Esophagus (tissue), 2 donors: ENCODE data around the gene ADAM10. TPM values are rescaled to one million over a fixed set of nuclear protein-coding genes. Genes with fewer than 3 reads are reported as not detected.

Experiments used
- H3K27ac ChIP-seq, 2 donors: one replicate each; pipeline ENCODE4 v1.5.1; 2013; ENCODE audit warnings: low read depth in 2 of 2, mild to moderate bottlenecking in 2 of 2, inconsistent platforms in 1 of 2, low read length in 1 of 2, moderate library complexity in 1 of 2
- H3K27me3 ChIP-seq, 2 donors: one replicate each; pipeline ENCODE4 v1.6.1; 2013; ENCODE audit warnings: low read length in 2 of 2, control low read depth in 1 of 2, mild to moderate bottlenecking in 1 of 2; ENCODE audit not compliant: insufficient read depth in 2 of 2, control insufficient read depth in 1 of 2
- H3K36me3 ChIP-seq, 2 donors: one replicate each; pipeline ENCODE4 v1.6.1; 2013; ENCODE audit warnings: low read length in 1 of 2; ENCODE audit not compliant: control insufficient read depth in 2 of 2, insufficient read depth in 2 of 2
- H3K4me1 ChIP-seq, 2 donors: one replicate each; pipeline ENCODE4 v1.6.1; 2013; ENCODE audit warnings: low read length in 1 of 2; ENCODE audit not compliant: control insufficient read depth in 2 of 2, insufficient read depth in 2 of 2
- H3K4me3 ChIP-seq, 2 donors: one replicate each; pipeline ENCODE4 v1.5.1; 2013; ENCODE audit warnings: low read length in 2 of 2, mild to moderate bottlenecking in 2 of 2, low read depth in 1 of 2, moderate library complexity in 1 of 2
- H3K9me3 ChIP-seq, 2 donors: one replicate each; pipeline ENCODE4 v1.6.1; 2013; ENCODE audit warnings: mild to moderate bottlenecking in 2 of 2, low read depth in 1 of 2, low read length in 1 of 2, moderate library complexity in 1 of 2; ENCODE audit not compliant: control insufficient read depth in 2 of 2, insufficient read depth in 1 of 2
- WGBS, 2 donors: extraction: QIAGEN DNeasy Blood & Tissue Kit; methylation state at CpG; one replicate each; pipeline ENCODE4 v1.1.7; 2013; 5-methylcytosine and 5-hydroxymethylcytosine counted together
- polyA plus RNA-seq, 2 donors: library from polyadenylated mRNA; stranded (reverse); fragments of 200-250 nt; gene quantifications; one replicate each; pipeline ENCODE4 v1.2.3, GENCODE V29; 2013
- donor health status: healthy with polysubstance abuse.
- donor health status: Bipolar disorder and iron deficiency.

ADAM10 gene, protein sequence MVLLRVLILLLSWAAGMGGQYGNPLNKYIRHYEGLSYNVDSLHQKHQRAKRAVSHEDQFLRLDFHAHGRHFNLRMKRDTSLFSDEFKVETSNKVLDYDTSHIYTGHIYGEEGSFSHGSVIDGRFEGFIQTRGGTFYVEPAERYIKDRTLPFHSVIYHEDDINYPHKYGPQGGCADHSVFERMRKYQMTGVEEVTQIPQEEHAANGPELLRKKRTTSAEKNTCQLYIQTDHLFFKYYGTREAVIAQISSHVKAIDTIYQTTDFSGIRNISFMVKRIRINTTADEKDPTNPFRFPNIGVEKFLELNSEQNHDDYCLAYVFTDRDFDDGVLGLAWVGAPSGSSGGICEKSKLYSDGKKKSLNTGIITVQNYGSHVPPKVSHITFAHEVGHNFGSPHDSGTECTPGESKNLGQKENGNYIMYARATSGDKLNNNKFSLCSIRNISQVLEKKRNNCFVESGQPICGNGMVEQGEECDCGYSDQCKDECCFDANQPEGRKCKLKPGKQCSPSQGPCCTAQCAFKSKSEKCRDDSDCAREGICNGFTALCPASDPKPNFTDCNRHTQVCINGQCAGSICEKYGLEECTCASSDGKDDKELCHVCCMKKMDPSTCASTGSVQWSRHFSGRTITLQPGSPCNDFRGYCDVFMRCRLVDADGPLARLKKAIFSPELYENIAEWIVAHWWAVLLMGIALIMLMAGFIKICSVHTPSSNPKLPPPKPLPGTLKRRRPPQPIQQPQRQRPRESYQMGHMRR
- 10 to 100 TPM in 1 of 2 donors, 1 to 10 TPM in 1; 9.7 to 16.0 TPM for polyA plus RNA-seq

DNA sequence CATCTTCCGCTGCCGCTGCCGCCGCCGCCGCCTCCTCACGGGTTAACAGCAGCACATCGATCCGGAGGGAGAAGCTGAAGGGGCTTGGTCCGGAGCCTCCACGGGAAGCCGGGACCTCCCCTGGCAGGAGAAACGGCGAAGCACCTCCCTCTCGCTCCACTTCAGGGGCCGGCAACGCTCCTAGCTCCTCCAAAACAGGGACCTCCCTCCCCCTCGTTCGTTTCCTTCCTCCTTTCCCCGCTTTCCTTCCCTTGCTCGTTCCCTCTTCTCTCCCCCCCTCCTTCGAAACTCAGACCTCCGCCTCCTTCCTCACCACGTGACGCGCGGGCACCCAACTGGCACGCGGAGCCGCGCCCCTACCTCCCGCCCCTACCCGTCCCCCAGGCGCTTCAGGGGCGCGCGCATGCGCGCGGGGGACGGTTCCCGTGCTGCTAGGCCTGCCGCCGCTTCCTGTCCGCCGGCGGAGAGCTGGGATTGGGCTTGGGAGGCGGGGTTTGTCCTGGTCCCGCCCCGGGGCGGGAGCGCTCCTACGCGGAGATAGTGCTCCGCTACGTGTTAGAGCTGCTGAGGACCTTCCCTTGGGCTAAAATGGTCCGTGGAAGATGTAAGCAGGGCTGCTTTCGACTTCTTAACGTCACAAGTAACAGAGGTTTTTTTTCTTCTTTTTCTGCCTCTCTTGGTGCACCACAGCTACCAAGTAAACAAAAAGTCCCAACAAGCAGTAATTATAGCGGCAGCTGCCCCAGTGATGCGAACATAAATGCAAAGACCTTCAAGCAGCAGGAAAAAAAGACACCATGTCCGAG is at the start of gene ADAM10:
ADAM10 (minus strand) TSS at position 176 of the 806 bp plus-strand sequence; CDS start at position 3, 173 bp downstream.
- H3K4me3 ChIP-seq = peak within 1 kb of the TSS; percentile 79 to 84
- no peaks in the 10 kb centered on the region for H3K36me3 ChIP-seq
- H3K9me3 ChIP-seq = no peaks in the 10 kb centered on the region
- H3K27me3 ChIP-seq = no peaks in the 10 kb centered on the region
- H3K27ac ChIP-seq = peak within 1 kb of the TSS; percentile 99 to 100
- WGBS, 2 donors = 0 to 1% methylated on average over 61 to 62 of the region's 62 CpGs
- H3K4me1 ChIP-seq = no peaks in the 10 kb centered on the region

DNA sequence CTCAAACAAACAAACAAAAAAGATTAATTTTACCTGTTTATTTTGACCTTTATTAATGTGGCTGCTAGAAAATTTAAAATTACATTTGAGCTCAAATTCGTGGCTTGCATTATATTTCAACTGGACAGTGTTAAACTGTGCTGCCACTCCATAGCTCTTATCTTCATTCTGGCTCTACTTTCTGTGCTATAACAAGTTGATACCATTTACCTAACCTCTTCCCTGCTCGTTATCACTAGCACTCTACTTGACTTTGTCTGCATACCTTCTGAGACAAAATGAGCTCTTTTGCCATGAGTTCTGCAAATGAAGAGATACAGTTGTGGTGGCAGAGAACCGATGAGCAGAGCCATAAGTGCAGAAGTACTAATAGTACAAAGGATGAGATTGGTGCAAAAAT is 48.0 kb upstream of the ADAM10 start:
- H3K4me1 ChIP-seq = peaks cover 0 to 2% of the 10 kb centered on the region in 2 donors
- no peaks in the 10 kb centered on the region for H3K9me3 ChIP-seq
- H3K27ac ChIP-seq = no peak overlapping the region
- WGBS, 2 donors = 79 to 86% methylated on average over 3 of the region's 3 CpGs
- no peaks in the 10 kb centered on the region for H3K27me3 ChIP-seq
- H3K4me3 ChIP-seq = no peak overlapping the region
- no peaks in the 10 kb centered on the region for H3K36me3 ChIP-seq

DNA sequence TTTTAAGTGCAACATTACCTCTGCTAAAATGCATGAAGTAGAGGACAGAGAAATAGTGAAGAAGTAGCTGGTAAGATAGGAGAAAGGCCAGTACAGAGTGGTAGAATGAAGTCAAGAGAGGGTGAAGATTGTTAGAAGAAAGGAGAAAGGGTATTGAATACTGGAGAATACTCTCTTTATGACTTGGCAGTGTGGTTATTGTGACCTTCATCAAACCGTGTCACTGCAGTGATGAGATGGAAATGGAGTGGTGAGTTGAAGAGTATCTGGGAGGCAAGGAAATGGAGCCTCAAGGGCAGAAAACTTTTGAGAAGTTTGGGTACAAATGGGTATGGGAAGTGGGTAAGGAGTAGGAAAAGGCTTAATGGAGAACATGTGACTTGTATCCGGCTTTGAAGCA is 46.3 kb upstream of the ADAM10 start:
- WGBS, 2 donors = 74% methylated on average over 2 of the region's 2 CpGs
- Histone ChIP-seq H3K9me3 (no peaks in the 10 kb centered on the region), H3K27ac (no peak overlapping the region), H3K4me1 (peaks cover 0 to 2% of the 10 kb centered on the region in 2 donors), H3K36me3 (peaks cover 0 to 2% of the 10 kb centered on the region in 2 donors), H3K27me3 (no peaks in the 10 kb centered on the region), H3K4me3 (no peak overlapping the region)

DNA sequence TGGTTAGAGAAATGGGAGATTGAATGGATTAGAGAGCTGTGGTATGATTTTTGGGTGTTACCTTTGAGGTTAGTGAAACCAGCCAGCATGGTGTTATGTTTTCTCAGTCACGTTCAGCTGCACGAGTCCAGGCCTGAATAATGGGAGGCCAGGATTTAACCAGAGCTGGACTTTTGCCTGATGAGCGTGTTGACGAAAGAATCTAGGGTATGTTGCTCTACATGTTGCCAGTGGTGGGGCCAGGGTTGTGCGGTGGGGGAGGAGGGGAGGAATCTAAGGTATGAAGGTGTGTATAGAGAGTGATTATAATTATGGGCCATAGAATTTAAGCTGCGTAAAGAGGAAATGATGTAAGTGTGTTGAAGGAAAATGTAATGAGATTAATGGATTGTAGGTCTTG is 44.4 kb upstream of the ADAM10 start:
- H3K27ac ChIP-seq = peak overlapping the region in 1 of 2 donors; percentile 38
- WGBS, 2 donors = 45 to 56% methylated on average over 6 of the region's 6 CpGs

DNA sequence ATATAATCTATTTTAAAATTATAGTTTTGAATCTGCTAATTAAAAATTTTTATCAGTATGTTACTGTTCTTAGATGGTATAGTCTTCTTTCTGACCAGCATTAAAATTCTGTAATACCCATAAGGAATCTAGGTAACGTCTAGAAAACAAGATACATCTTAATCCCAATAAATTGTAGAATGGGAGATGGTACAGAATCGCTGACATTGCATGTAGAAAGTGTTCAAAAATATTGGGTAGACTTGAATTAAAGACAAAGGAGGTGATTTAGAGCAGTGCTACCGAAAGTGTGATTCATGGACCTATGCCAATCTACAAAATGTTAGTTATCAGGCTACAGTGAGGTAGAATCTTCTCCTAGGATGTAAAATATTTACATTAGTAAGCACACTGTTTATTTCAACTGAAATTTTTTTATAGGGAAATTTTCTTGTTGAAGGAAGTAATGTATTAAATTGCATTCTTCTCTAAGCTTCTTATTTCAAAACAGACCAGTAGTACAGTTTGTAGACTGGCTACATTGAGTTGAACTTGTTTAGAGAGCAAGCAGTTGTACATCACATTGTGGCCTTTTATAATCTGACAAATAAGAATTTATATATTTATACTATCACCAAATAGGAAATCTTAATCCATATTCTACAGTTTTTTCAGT is 38.7 kb upstream of the ADAM10 start:
- 92 to 93% methylated on average over 3 of the region's 3 CpGs for WGBS, 2 donors
- Histone ChIP-seq H3K4me3 (no peak overlapping the region), H3K4me1 (no peaks in the 10 kb centered on the region), H3K27me3 (no peaks in the 10 kb centered on the region), H3K9me3 (no peaks in the 10 kb centered on the region), H3K27ac (no peak overlapping the region), H3K36me3 (peaks cover 0 to 5% of the 10 kb centered on the region in 2 donors)

More for the DNA sequence above, 44.4 kb upstream of the ADAM10 start:
- Histone ChIP-seq H3K36me3 (peaks cover 0 to 2% of the 10 kb centered on the region in 2 donors), H3K4me3 (no peak overlapping the region), H3K9me3 (no peaks in the 10 kb centered on the region), H3K27me3 (no peaks in the 10 kb centered on the region), H3K4me1 (peaks cover 0 to 2% of the 10 kb centered on the region in 2 donors)

DNA sequence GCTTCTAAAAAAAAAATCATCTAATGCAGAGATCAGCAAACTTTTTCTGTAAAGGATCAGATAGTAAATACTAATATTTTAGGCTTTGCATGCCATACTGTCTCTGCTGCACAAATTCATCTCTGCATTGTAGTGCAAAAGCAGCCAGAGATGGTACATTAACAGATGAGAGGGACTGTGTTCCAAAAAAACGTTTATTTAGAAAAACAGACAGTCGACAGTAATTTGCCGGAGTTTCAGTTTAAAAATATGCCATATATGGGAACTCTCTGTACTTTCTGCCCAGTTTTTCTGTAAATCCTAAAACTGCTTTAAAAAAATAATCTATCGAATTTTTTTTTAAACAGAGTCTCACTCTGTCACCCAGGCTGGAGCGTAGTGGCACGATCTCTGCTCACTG is 35.8 kb upstream of the ADAM10 start:
- H3K27ac ChIP-seq = no peak overlapping the region

DNA sequence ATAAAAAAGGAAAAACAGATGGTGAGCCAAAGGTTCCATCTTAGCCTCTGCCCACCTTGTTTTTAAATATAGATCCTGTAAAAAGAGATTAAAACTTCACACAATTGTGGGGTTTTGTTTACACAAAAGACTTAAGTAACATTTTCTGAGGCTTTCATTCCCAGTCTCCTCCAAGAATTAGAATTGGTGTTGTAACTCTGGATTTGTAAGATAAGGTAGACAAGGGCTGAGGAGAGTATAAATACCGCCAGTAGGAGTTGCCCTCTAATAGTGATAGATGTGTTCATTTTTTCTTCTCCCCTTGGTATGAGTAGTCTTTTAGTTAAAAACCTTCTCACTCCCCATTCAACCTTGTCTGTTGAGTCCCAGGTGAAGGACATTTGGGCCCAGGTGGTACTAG is 30.0 kb upstream of the ADAM10 start:
- Histone ChIP-seq H3K27ac (no peak overlapping the region), H3K9me3 (no peaks in the 10 kb centered on the region), H3K4me1 (no peaks in the 10 kb centered on the region), H3K36me3 (peaks cover 0 to 7% of the 10 kb centered on the region in 2 donors), H3K27me3 (no peaks in the 10 kb centered on the region), H3K4me3 (no peak overlapping the region)
- 97 to 100% methylated on average over 1 of the region's 1 CpG for WGBS, 2 donors

More for the DNA sequence above, 35.8 kb upstream of the ADAM10 start:
- H3K4me1 ChIP-seq = no peaks in the 10 kb centered on the region
- H3K27me3 ChIP-seq = no peaks in the 10 kb centered on the region
- no peaks in the 10 kb centered on the region for H3K9me3 ChIP-seq
- H3K4me3 ChIP-seq = no peak overlapping the region
- H3K36me3 ChIP-seq = peaks cover 0 to 3% of the 10 kb centered on the region in 2 donors
- 70 to 75% methylated on average over 6 of the region's 6 CpGs for WGBS, 2 donors

DNA sequence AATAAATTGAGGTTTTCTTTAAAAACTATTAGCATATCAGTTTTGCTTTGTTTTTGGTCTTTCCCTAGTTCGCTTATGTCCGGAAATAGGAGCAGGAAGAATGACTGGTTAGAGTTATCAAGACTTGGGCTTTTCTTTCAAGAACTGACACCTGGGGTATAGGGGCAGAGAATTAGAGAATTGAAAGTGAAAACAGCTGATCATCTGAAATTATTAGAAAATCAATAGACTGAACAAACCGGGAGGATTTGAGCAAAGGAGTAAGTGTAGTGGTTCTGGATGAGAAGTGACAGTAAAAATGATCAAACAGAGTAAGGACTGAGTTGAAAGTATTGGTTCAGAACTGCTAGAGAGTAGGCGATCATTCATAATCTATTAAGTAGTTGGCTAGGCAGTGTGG is 27.6 kb upstream of the ADAM10 start:
- no peaks in the 10 kb centered on the region for H3K4me1 ChIP-seq
- 86 to 88% methylated on average over 4 of the region's 4 CpGs for WGBS, 2 donors

DNA sequence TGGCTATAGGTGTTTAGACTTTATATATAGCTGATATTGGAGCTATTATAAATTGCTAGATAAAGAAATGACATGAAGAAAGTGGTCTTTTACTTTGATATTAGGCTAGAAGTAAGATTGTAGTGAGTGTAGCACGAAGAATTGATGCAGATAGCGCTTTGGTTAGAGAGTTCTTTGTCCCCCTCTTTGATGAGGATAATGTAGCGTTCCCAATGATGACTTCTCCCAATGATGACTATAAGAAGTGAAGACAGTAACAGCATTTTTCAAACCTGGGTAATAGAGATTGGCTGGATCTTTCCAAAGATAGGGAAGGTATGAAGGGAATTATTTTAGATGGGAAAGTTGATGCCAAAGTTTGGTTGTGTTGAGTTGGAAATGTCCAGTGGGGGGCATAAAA is 25.9 kb upstream of the ADAM10 start:
- WGBS, 2 donors = 96 to 98% methylated on average over 3 of the region's 3 CpGs
- H3K27me3 ChIP-seq = no peaks in the 10 kb centered on the region
- H3K9me3 ChIP-seq = no peaks in the 10 kb centered on the region
- no peak overlapping the region for H3K27ac ChIP-seq
- no peak overlapping the region for H3K4me3 ChIP-seq
- peaks cover 0 to 4% of the 10 kb centered on the region in 2 donors for H3K36me3 ChIP-seq
- H3K4me1 ChIP-seq = no peaks in the 10 kb centered on the region

More for the DNA sequence above, 27.6 kb upstream of the ADAM10 start:
- no peaks in the 10 kb centered on the region for H3K27me3 ChIP-seq
- H3K4me3 ChIP-seq = no peak overlapping the region
- no peak overlapping the region for H3K27ac ChIP-seq
- peaks cover 0 to 4% of the 10 kb centered on the region in 2 donors for H3K36me3 ChIP-seq
- H3K9me3 ChIP-seq = no peaks in the 10 kb centered on the region
